A549 treated with DMSO at 1 μM for 4 hours (cell line): ENCODE measurements around the gene DMRTB1. TPM values are rescaled to one million over a fixed set of nuclear protein-coding genes. Genes with fewer than 3 reads are reported as not detected.

ENCODE experiments used
- total RNA-seq: library from RNA; stranded (reverse); fragments of 200-300 nt; extraction: Qiagen RNA extraction; gene quantifications from 5 replicates; pipeline ENCODE4 v1.2.3, GENCODE V29; 2022; ENCODE audit warnings: low read depth

Gene DMRTB1
- not detected in 5 replicates for total RNA-seq

DNA sequence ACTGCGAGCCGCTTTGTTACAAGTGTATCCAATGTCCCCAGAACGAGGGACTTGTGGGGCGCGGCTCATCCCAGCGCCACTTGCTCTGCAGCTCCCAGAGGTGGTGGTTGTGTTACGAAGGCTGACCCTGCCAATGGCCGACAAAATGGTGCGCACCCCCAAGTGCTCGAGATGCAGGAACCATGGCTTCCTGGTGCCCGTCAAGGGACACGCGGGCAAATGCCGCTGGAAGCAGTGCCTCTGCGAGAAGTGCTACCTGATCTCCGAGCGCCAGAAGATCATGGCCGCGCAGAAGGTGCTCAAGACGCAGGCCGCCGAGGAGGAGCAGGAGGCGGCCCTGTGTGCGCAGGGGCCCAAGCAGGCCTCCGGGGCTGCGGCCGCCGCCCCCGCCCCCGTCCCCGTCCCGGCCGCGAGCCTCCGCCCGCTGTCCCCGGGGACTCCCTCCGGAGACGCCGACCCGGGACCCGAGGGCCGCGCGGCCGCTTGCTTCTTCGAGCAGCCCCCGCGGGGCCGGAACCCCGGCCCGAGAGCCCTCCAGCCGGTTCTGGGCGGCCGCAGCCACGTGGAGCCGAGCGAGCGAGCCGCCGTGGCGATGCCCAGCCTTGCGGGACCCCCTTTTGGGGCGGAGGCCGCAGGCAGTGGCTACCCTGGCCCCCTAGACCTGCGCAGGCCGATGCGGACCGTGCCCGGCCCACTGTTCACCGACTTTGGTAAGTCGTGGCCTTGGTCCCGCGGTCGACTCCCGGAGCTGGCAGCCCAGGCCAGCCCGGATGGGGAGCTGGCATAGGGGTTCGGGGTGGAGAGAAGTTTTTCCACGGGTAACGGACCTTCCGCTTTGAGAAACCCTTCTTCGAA, at the start of gene DMRTB1:
TSS of gene DMRTB1 (plus strand) at position 79 of the 855 bp plus-strand sequence. CDS start at position 134, 55 bp downstream.

Other genes with a start within 250 kb of the DMRTB1 start
- gene CZIB, start 238.8 kb upstream of the DMRTB1 start, total RNA-seq = 29.3 to 32.1 TPM (median 30.5 TPM) in 5 replicates
- 62.9 to 90.0 TPM (median 67.4 TPM) in 5 replicates for gene MAGOH, start 220.9 kb upstream of the DMRTB1 start, total RNA-seq
- gene LRP8, start 131.3 kb upstream of the DMRTB1 start, total RNA-seq = 43.8 to 54.8 TPM (median 52.5 TPM) in 5 replicates